A549 (cell line): ENCODE data around the gene KCNQ1. TPM values are rescaled to one million over a fixed set of nuclear protein-coding genes. Genes with fewer than 3 reads are reported as not detected.

ENCODE experiments used
- ATAC-seq, 2 experiments: fragments of 200-7000 bp in 1 of 2; fragments of >200 bp in 1 of 2; cut with Nextera tagmentation in 1 of 2; cut with Tn5 transposase in 1 of 2; 3 replicates each; pipeline versions ENCODE4 v1.8.0 to v1.9.1; 2018 to 2020; ENCODE audit warnings: mild to moderate bottlenecking in 1 of 2, moderate library complexity in 1 of 2
- CTCF ChIA-PET: fragments of 300-600 bp; sonication (Branson Sonifier 250); formaldehyde crosslinking; extraction: SDS; loops from one replicate; lab custom pipeline; 2021; ENCODE audit warnings: antibody characterized with exemption, inconsistent platforms; lab: Yijun Ruan, JAX
- POLR2A ChIA-PET: fragments of 350-600 bp; formaldehyde crosslinking; extraction: SDS; loops from one replicate; lab custom pipeline; 2021; ENCODE audit warnings: antibody characterized with exemption, inconsistent platforms; lab: Yijun Ruan, JAX
- DNase-seq, 2 experiments: peaks; one replicate each; pipeline versions ENCODE4 v3.0.0 to v3.0.0-alpha.2; 2011 to 2016; ENCODE audit warnings: low read depth in 1 of 2, low spot score in 1 of 2
- FAIRE-seq: peaks from 2 replicates; lab custom pipeline; 2011; peaks lifted over from hg19 to GRCh38; lab: Jason Lieb, UNC
- H3K27ac ChIP-seq, 2 experiments: fragments of >200 bp; sonication (Bioruptor Twin); formaldehyde crosslinking; 3 replicates each; pipeline ENCODE4 v1.5.1; 2016 to 2017
- H3K4me1 ChIP-seq: fragments of >200 bp; sonication (Bioruptor Twin); formaldehyde crosslinking; 3 replicates; pipeline ENCODE4 v1.6.1; 2016
- H3K4me2 ChIP-seq: fragments of >200 bp; sonication (Bioruptor Twin); formaldehyde crosslinking; 3 replicates; pipeline ENCODE4 v1.6.1; 2016
- H3K4me3 ChIP-seq: fragments of >200 bp; sonication (Bioruptor Twin); formaldehyde crosslinking; 3 replicates; pipeline ENCODE4 v1.5.1; 2016
- H3K9me3 ChIP-seq: fragments of >200 bp; sonication (Bioruptor Twin); formaldehyde crosslinking; 3 replicates; pipeline ENCODE4 v1.6.1; 2016
- CBX2 ChIP-seq: fragments of 200-600 bp; sonication (generic); IDR thresholded peaks from 2 replicates; pipeline ENCODE4 v1.6.1; 2016; ENCODE audit warnings: low read depth, mild to moderate bottlenecking, borderline replicate concordance
- E2F6 ChIP-seq: IDR thresholded peaks from 2 replicates; pipeline ENCODE4 v1.6.1; 2012; ENCODE audit warnings: low read depth, borderline replicate concordance
- EHF ChIP-seq: fragments of 250-450 bp; sonication (Bioruptor Pico); IDR thresholded peaks from 2 replicates; pipeline ENCODE4 v1.5.0; 2020; ENCODE audit warnings: mild to moderate bottlenecking
- EHMT2 ChIP-seq: fragments of 200-600 bp; sonication (generic); IDR thresholded peaks from 2 replicates; pipeline ENCODE4 v1.6.1; 2016; ENCODE audit warnings: antibody characterized with exemption, low read depth, mild to moderate bottlenecking, moderate library complexity
- FOSB ChIP-seq: fragments of 250-450 bp; sonication (Bioruptor Pico); IDR thresholded peaks from 2 replicates; pipeline ENCODE4 v1.5.0; 2020; ENCODE audit warnings: mild to moderate bottlenecking, moderate library complexity
- FOXS1 ChIP-seq: fragments of 250-450 bp; sonication (Bioruptor Pico); IDR thresholded peaks from 2 replicates; pipeline ENCODE4 v1.5.0; 2020; ENCODE audit warnings: mild to moderate bottlenecking, moderate library complexity
- GATA3 ChIP-seq: IDR thresholded peaks from 2 replicates; pipeline ENCODE4 v1.6.1; 2012; ENCODE audit warnings: borderline replicate concordance
- HOXB5 ChIP-seq: fragments of 250-450 bp; sonication (Bioruptor Pico); IDR thresholded peaks from 2 replicates; pipeline ENCODE4 v1.5.0; 2020; ENCODE audit warnings: mild to moderate bottlenecking, moderate library complexity
- MYC ChIP-seq: IDR thresholded peaks from 2 replicates; pipeline ENCODE4 v1.6.1; 2012; ENCODE audit warnings: mild to moderate bottlenecking, inconsistent platforms, low read length, improper control_type of control experiment, borderline replicate concordance
- POLR2AphosphoS2 ChIP-seq: conservative IDR thresholded peaks from 2 replicates; pipeline ENCODE4 v1.6.1; 2012; ENCODE audit warnings: low read length, improper control_type of control experiment, inconsistent platforms
- RNF2 ChIP-seq: fragments of 200-600 bp; sonication (generic); IDR thresholded peaks from 2 replicates; pipeline ENCODE4 v1.6.1; 2016; ENCODE audit warnings: low read depth, mild to moderate bottlenecking, antibody characterized with exemption, moderate library complexity, borderline replicate concordance
- SREBF2 ChIP-seq: fragments of 450-650 bp; IDR thresholded peaks from 2 replicates; pipeline ENCODE4 v1.6.1; 2014; ENCODE audit warnings: mild to moderate bottlenecking, moderate library complexity
- USF2 ChIP-seq: fragments of 450-650 bp; IDR thresholded peaks from 2 replicates; pipeline ENCODE4 v1.6.1; 2014; ENCODE audit warnings: antibody characterized with exemption
- ZC3H11A ChIP-seq: fragments of 450-650 bp; IDR thresholded peaks from 2 replicates; pipeline ENCODE4 v1.6.1; 2014; ENCODE audit warnings: antibody characterized with exemption, mild to moderate bottlenecking
- ZNF302 ChIP-seq: fragments of 250-450 bp; sonication (Bioruptor Pico); IDR thresholded peaks from 2 replicates; pipeline ENCODE4 v1.9.0; 2021; ENCODE audit warnings: inconsistent platforms, mild to moderate bottlenecking, moderate library complexity
- ZSCAN20 ChIP-seq: fragments of 250-450 bp; sonication (Bioruptor Pico); IDR thresholded peaks from 2 replicates; pipeline ENCODE4 v1.8.0; 2022; ENCODE audit warnings: mild to moderate bottlenecking, moderate library complexity
- WGBS: methylation state at CpG from one replicate; pipeline ENCODE4 v1.1.6; 2017; ENCODE audit errors: missing lambda C conversion rate; 5-methylcytosine and 5-hydroxymethylcytosine counted together
- polyA plus RNA-seq, 4 experiments: library from polyadenylated mRNA; depleted of rRNA in 3 of 4; stranded (reverse); fragments of >200 nt; fragmentation: RNase III in 1 of 4; extraction: RNeasy Plus Mini Kit Qiagen cat#74134 plus additional on column Dnase treatment in 1 of 4; gene quantifications; 2 replicates in 3 of 4; 3 replicates in 1 of 4; pipeline ENCODE4 v1.2.3, GENCODE V29; 2011 to 2017
- TF ChIP-seq, protein P1 (sequence below): fragments of 250-450 bp; sonication (Bioruptor Pico); IDR thresholded peaks from 2 replicates; pipeline ENCODE4 v1.5.0; 2021; ENCODE audit warnings: mild to moderate bottlenecking, moderate library complexity, borderline replicate concordance
- TF ChIP-seq, protein P2 (sequence below): fragments of >200 bp; sonication (Bioruptor Twin); formaldehyde crosslinking; IDR thresholded peaks from 3 replicates; pipeline ENCODE4 v1.6.1; 2016
- TF ChIP-seq, protein P3 (sequence below): fragments of >200 bp; sonication (Bioruptor Twin); formaldehyde crosslinking; IDR thresholded peaks from 2 replicates; pipeline ENCODE4 v1.6.1; 2016

KCNQ1 gene
- polyA plus RNA-seq, 2 of the 4 experiments (the other 2 are of a cell fraction) = 0.14 to 0.17 TPM

DNA sequence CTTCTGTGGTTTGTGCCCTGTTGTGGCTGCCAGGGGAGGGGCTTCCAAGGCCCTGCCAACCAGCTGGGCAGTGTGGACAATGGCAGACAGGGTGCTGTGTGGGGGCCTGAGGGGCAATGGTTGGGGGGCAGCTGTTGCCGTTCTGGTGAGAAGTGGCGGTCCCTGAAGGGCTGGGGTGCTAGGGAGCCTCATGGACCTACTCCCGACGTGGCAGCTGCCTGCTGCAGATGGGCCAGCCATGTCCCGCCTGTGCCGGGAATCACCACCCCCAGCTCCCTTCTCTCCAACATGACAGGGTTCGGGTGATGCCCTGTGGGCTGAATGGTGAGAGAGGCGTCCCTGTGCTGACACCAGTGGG, 74.2 kb downstream of the KCNQ1 start:
- H3K4me3 ChIP-seq = no peak overlapping the region
- no peak overlapping the region for H3K27ac ChIP-seq
- H3K4me2 ChIP-seq = no peak overlapping the region
- CTCF ChIA-PET = interaction anchor here (0.8 to 1.6 kb wide), 4 partner anchors 10 to 369 kb away, joined by 3 to 25 read pairs (median 3); partner anchors contain the start of gene TRPM5
- H3K4me1 ChIP-seq = no peaks in the 10 kb centered on the region
- no peak for ATAC-seq
- TF ChIP-seq ZC3H11A = no peak
- TF ChIP-seq ZNF302 (CRISPR knock-in tag) = no peak
- TF ChIP-seq HOXB5 (CRISPR knock-in tag) = no peak
- TF ChIP-seq, all 56 proteins: peak for 0
- POLR2A ChIA-PET = no interaction called here
- FAIRE-seq = no peak
- 53% methylated on average over 8 of the region's 8 CpGs for WGBS
- no peak for DNase-seq
- H3K9me3 ChIP-seq = no peaks in the 10 kb centered on the region

- H3K4me1 ChIP-seq = no peaks in the 10 kb centered on the region
- H3K4me3 ChIP-seq = no peak overlapping the region
- WGBS = 40% methylated on average over 2 of the region's 2 CpGs
- H3K9me3 ChIP-seq = no peaks in the 10 kb centered on the region
- CTCF ChIA-PET = interaction anchor here (0.8 to 1.6 kb wide), 5 partner anchors 10 to 368 kb away, joined by 3 to 25 read pairs (median 3); partner anchors contain the start of gene TRPM5
- H3K4me2 ChIP-seq = no peak overlapping the region
- FAIRE-seq = no peak
- POLR2A ChIA-PET = no interaction called here
- TF ChIP-seq HOXB5 (CRISPR knock-in tag) = no peak
- no peak for DNase-seq
- no peak for ATAC-seq
- no peak overlapping the region for H3K27ac ChIP-seq
Measured at GRCh38 chr11:2519517-2519861, 74.7 kb downstream of the KCNQ1 start.

GRCh38 chr11:2519862-2520735, 75.3 kb downstream of the KCNQ1 start:
- WGBS = 62% methylated on average over 18 of the region's 24 CpGs
- POLR2A ChIA-PET = no interaction called here

More at GRCh38 chr11:2519862-2520735, 75.3 kb downstream of the KCNQ1 start:
- no peak for ATAC-seq
- Histone ChIP-seq H3K27ac (no peak overlapping the region), H3K4me1 (no peaks in the 10 kb centered on the region), H3K4me3 (no peak overlapping the region), H3K4me2 (no peak overlapping the region), H3K9me3 (no peaks in the 10 kb centered on the region)
- TF ChIP-seq GATA3 = no peak
- TF ChIP-seq, protein P1, sequence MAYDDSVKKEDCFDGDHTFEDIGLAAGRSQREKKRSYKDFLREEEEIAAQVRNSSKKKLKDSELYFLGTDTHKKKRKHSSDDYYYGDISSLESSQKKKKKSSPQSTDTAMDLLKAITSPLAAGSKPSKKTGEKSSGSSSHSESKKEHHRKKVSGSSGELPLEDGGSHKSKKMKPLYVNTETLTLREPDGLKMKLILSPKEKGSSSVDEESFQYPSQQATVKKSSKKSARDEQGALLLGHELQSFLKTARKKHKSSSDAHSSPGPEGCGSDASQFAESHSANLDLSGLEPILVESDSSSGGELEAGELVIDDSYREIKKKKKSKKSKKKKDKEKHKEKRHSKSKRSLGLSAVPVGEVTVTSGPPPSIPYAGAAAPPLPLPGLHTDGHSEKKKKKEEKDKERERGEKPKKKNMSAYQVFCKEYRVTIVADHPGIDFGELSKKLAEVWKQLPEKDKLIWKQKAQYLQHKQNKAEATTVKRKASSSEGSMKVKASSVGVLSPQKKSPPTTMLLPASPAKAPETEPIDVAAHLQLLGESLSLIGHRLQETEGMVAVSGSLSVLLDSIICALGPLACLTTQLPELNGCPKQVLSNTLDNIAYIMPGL (CRISPR knock-in tag) = no peak
- TF ChIP-seq RNF2 = no peak
- TF ChIP-seq HOXB5 (CRISPR knock-in tag) = no peak
- TF ChIP-seq, protein P2, sequence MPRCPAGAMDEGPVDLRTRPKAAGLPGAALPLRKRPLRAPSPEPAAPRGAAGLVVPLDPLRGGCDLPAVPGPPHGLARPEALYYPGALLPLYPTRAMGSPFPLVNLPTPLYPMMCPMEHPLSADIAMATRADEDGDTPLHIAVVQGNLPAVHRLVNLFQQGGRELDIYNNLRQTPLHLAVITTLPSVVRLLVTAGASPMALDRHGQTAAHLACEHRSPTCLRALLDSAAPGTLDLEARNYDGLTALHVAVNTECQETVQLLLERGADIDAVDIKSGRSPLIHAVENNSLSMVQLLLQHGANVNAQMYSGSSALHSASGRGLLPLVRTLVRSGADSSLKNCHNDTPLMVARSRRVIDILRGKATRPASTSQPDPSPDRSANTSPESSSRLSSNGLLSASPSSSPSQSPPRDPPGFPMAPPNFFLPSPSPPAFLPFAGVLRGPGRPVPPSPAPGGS = no peak
- no peak for TF ChIP-seq USF2
- TF ChIP-seq EHMT2 = no peak
- TF ChIP-seq FOSB (CRISPR knock-in tag) = no peak
- TF ChIP-seq FOXS1 (CRISPR knock-in tag) = no peak
- no peak for TF ChIP-seq POLR2AphosphoS2
- TF ChIP-seq E2F6 = no peak
- no peak for TF ChIP-seq ZSCAN20
- no peak for TF ChIP-seq MYC
- TF ChIP-seq CBX2 = no peak
- no peak for TF ChIP-seq EHF (CRISPR knock-in tag)
- TF ChIP-seq SREBF2 = no peak
- TF ChIP-seq, protein P3, sequence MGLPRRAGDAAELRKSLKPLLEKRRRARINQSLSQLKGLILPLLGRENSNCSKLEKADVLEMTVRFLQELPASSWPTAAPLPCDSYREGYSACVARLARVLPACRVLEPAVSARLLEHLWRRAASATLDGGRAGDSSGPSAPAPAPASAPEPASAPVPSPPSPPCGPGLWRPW = no peak
- CTCF ChIA-PET = interaction anchor here (0.6 to 3.5 kb wide), 8 partner anchors 11 to 1487 kb away, joined by 3 to 25 read pairs (median 4); no protein-coding TSS in a partner anchor
- FAIRE-seq = no peak
- no peak for DNase-seq
